Keratinocyte (primary cell): Measurements from ENCODE around the gene PXYLP1. TPM values are rescaled to one million over a fixed set of nuclear protein-coding genes. Genes with fewer than 3 reads are reported as not detected.

Experiments
- DNase-seq: peaks from one replicate; pipeline ENCODE4 v3.0.0-alpha.2; 2011; ENCODE audit warnings: low read depth, missing footprints, low spot score
- FAIRE-seq: peaks from 2 replicates; lab custom pipeline; 2011; peaks lifted over from hg19 to GRCh38; lab: Jason Lieb, UNC
- H2AFZ ChIP-seq: 2 replicates; pipeline ENCODE4 v1.6.0; 2012; ENCODE audit warnings: low read length, control low read depth, inconsistent platforms; ENCODE audit not compliant: control insufficient read depth
- H3K27ac ChIP-seq: 2 replicates; pipeline ENCODE4 v1.5.1; 2011; ENCODE audit warnings: low read length; ENCODE audit not compliant: control insufficient read depth, insufficient read depth
- H3K27me3 ChIP-seq: 3 replicates; pipeline ENCODE4 v1.6.0; 2011; ENCODE audit warnings: low read length; ENCODE audit not compliant: control insufficient read depth, insufficient read depth; ENCODE audit errors: extremely low read depth
- H3K36me3 ChIP-seq, 2 experiments: 2 replicates in 1 of 2; 3 replicates in 1 of 2; pipeline ENCODE4 v1.5.1; 2011; ENCODE audit warnings: low read length in 2 of 2, mild to moderate bottlenecking in 1 of 2; ENCODE audit not compliant: control insufficient read depth in 2 of 2, insufficient read depth in 2 of 2; ENCODE audit errors: extremely low read depth in 1 of 2
- H3K4me1 ChIP-seq: 3 replicates; pipeline ENCODE4 v1.5.1; 2011; ENCODE audit warnings: low read length; ENCODE audit not compliant: control insufficient read depth, insufficient read depth; ENCODE audit errors: extremely low read depth
- H3K4me2 ChIP-seq: 3 replicates; pipeline ENCODE4 v1.6.0; 2011; ENCODE audit warnings: low read depth, low read length; ENCODE audit not compliant: control insufficient read depth, insufficient read depth; ENCODE audit errors: extremely low read depth
- H3K4me3 ChIP-seq, 3 experiments: fragments of 200-600 bp in 1 of 3; sonication (generic) in 1 of 3; 2 replicates in 2 of 3; 3 replicates in 1 of 3; pipeline ENCODE4 v1.5.1; 2011 to 2016; ENCODE audit warnings: low read length in 3 of 3, mild to moderate bottlenecking in 3 of 3, control low read depth in 2 of 3, inconsistent platforms in 1 of 3, low read depth in 1 of 3, mixed read lengths in 1 of 3, mixed run types in 1 of 3, moderate library complexity in 1 of 3; ENCODE audit not compliant: control insufficient read depth in 2 of 3, insufficient read depth in 2 of 3; ENCODE audit errors: extremely low read depth in 1 of 3
- H3K79me2 ChIP-seq: 2 replicates; pipeline ENCODE4 v1.6.0; 2012; ENCODE audit warnings: low read length; ENCODE audit not compliant: control insufficient read depth, insufficient read depth
- H3K9ac ChIP-seq: 3 replicates; pipeline ENCODE4 v1.6.0; 2011; ENCODE audit warnings: low read length; ENCODE audit not compliant: control insufficient read depth, insufficient read depth; ENCODE audit errors: extremely low read depth
- H3K9me1 ChIP-seq: 3 replicates; pipeline ENCODE4 v1.6.0; 2011; ENCODE audit warnings: low read length; ENCODE audit not compliant: control insufficient read depth, insufficient read depth; ENCODE audit errors: extremely low read depth
- H3K9me3 ChIP-seq: 2 replicates; pipeline ENCODE4 v1.5.1; 2012; ENCODE audit warnings: low read depth, low read length; ENCODE audit not compliant: control insufficient read depth
- H4K20me1 ChIP-seq: 3 replicates; pipeline ENCODE4 v1.6.0; 2011; ENCODE audit warnings: low read length; ENCODE audit not compliant: control insufficient read depth, insufficient read depth; ENCODE audit errors: extremely low read depth
- CTCF ChIP-seq, 3 experiments: IDR thresholded peaks in 1 of 3; conservative IDR thresholded peaks in 1 of 3; optimal IDR thresholded peaks in 1 of 3; 2 replicates in 2 of 3; 3 replicates in 1 of 3; pipeline versions ENCODE3 to v1.5.1; 2011; ENCODE audit warnings: low read length in 3 of 3, mild to moderate bottlenecking in 3 of 3, moderate library complexity in 2 of 3, control low read depth in 1 of 3, inconsistent platforms in 1 of 3; ENCODE audit not compliant: insufficient read depth in 2 of 3; ENCODE audit errors: extremely low read depth in 1 of 3
- EZH2 ChIP-seq: IDR thresholded peaks from one replicate; pipeline ENCODE4 v1.6.1; 2012; ENCODE audit warnings: inconsistent platforms, mild to moderate bottlenecking, low read length, moderate library complexity
- dilution Hi-C: fragments of 300-500 bp; cut with MboI; formaldehyde crosslinking; loops from one replicate; pipeline ENCODE4 v1.7.0; 2020; ENCODE audit warnings: low sequenced_read_pairs; ENCODE audit not compliant: extremely low pct_ligation_motif_present
- polyA plus RNA-seq, 5 experiments: library from polyadenylated mRNA; depleted of rRNA in 3 of 5; stranded (reverse) in 3 of 5; stranded (forward) in 1 of 5; unstranded in 1 of 5; fragments of >200 nt; gene quantifications; 1 replicate in 1 of 5; 2 replicates in 3 of 5; 3 replicates in 1 of 5; pipeline versions ENCODE4 v1.2.1 to v1.2.3, GENCODE V29; 2011 to 2012; ENCODE audit warnings: missing spikeins in 2 of 5, low read depth in 1 of 5, low replicate concordance in 1 of 5

PXYLP1 gene
- polyA plus RNA-seq, 1 donor (not counting 4 experiments of a cell fraction or from before 2014, with no cell fraction given), result 3.0 TPM

GRCh38 chr3:141184430-141184829 is 47.2 kb upstream of the PXYLP1 start:
- Histone ChIP-seq H3K4me2 (no peak overlapping the region), H2AFZ (no peak overlapping the region), H4K20me1 (no peaks in the 10 kb centered on the region), H3K79me2 (no peaks in the 10 kb centered on the region), H3K27ac (no peak overlapping the region), H3K36me3 (no peaks in the 10 kb centered on the region), H3K9me3 (no peaks in the 10 kb centered on the region), H3K4me1 (peaks cover 3% of the 10 kb centered on the region), H3K27me3 (no peaks in the 10 kb centered on the region), H3K9me1 (no peaks in the 10 kb centered on the region), H3K4me3 (no peak overlapping the region), H3K9ac (no peak overlapping the region)
- dilution Hi-C loops, result no loop called here
- peak; percentile 49 for DNase-seq
- peak; percentile 61 for FAIRE-seq
- TF ChIP-seq CTCF (optimal IDR thresholded peaks at IDR 0.05 in 1 of 3, IDR thresholded peaks at IDR 0.05 in 1 of 3, conservative IDR thresholded peaks at IDR 0.05 in 1 of 3; ENCODE audit: extremely low read depth in 1 of 3, insufficient read depth in 2 of 3, low read length in 3 of 3) (no peak), EZH2 (no peak)

GRCh38 chr3:141191097-141191749 is 40.4 kb upstream of the PXYLP1 start:
- Histone ChIP-seq H3K4me2 (no peak overlapping the region), H3K79me2 (no peaks in the 10 kb centered on the region), H3K9ac (no peak overlapping the region), H3K4me3 (no peak overlapping the region), H3K36me3 (no peaks in the 10 kb centered on the region), H3K9me1 (no peaks in the 10 kb centered on the region), H3K9me3 (no peaks in the 10 kb centered on the region), H3K27ac (no peak overlapping the region), H3K27me3 (peaks cover 9% of the 10 kb centered on the region), H3K4me1 (no peaks in the 10 kb centered on the region), H4K20me1 (no peaks in the 10 kb centered on the region), H2AFZ (no peak overlapping the region)
- TF ChIP-seq CTCF (optimal IDR thresholded peaks at IDR 0.05 in 1 of 3, IDR thresholded peaks at IDR 0.05 in 1 of 3, conservative IDR thresholded peaks at IDR 0.05 in 1 of 3; ENCODE audit: extremely low read depth in 1 of 3, insufficient read depth in 2 of 3, low read length in 3 of 3), result no peak
- TF ChIP-seq EZH2, result no peak
- dilution Hi-C loops, result no loop called here
- DNase-seq (no peak), FAIRE-seq (peak; percentile 60)
